ENCODE measurements around the gene FUT4.

DNA sequence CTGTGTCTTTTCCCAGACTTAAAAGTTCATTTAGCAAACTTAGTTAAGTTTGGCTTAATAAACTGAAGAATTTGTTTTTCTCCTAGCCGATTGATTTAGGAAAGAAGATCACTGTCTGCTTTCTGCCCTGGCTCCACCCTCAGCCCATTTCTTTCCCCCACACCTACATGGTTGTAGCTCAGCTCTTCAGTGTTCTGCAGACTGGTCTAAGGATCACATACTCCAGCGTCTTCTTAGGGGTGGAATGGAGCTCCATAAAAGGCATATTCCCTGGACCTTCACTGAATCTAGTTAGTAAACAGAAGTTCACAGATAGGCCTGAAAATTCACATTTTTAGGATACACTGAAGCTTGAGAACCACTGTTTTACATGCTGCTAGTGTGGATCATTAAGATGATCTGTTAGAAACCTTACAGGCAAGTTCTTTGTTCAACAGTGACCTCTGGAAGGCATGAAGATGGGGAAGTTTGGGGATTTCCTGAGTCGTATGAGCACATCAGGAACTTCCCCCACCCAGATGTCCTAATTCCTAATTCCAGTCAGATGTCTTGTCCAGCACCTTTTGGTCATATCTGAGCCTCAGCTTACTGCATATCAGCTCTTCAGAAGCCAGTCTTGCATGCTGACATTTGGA, 40.3 kb downstream of the FUT4 start:
- no peak for TF ChIP-seq ZNF274 (IDR thresholded peaks at IDR 0.05; ENCODE audit: low read depth, low read length)
- no peak for TF ChIP-seq YY1 (IDR thresholded peaks at IDR 0.05; ENCODE audit: insufficient read depth, insufficient read length)
- no peak for TF ChIP-seq SUZ12 (IDR thresholded peaks at IDR 0.05; ENCODE audit: extremely low read depth, insufficient read depth, insufficient read length)
